Fibroblast of skin of back (primary cell): ENCODE measurements around the gene OR6C6. TPM values are rescaled to one million over a fixed set of nuclear protein-coding genes. Genes with fewer than 3 reads are reported as not detected.
"Not testable (repeated sequence)": the region's sequence is repeated elsewhere in the genome, so short reads cannot be mapped to it uniquely, and the experiment has no call there.

Experiments
- DNase-seq: peaks from one replicate; pipeline ENCODE4 v3.0.0-alpha.2; 2013
- polyA plus RNA-seq, 2 experiments: library from polyadenylated mRNA; unstranded; fragments of 120-200 nt; gene quantifications; one replicate each; pipeline ENCODE4 v1.2.1, GENCODE V29; 2013; ENCODE audit not compliant: insufficient read length in 2 of 2

OR6C6 gene
- polyA plus RNA-seq (2013, experiment 1 of 2; ENCODE audit: insufficient read length): not detected
- polyA plus RNA-seq (2013, experiment 2 of 2; ENCODE audit: insufficient read length): not detected

- no peak for DNase-seq
These were observed at the start of gene OR6C6 for GRCh38 chr12:55296469-55296868. OR6C6 (minus strand) TSS chr12:55296569; CDS start chr12:55295232, 1,337 bp downstream.

GRCh38 chr12:55336002-55336401, 39.6 kb upstream of the OR6C6 start:
- DNase-seq: no peak

GRCh38 chr12:55330446-55330845, 34.1 kb upstream of the OR6C6 start, which contains the start of gene OR6C3:
OR6C3 (plus strand) TSS chr12:55330746; CDS start chr12:55331701, 955 bp downstream.
- no peak for DNase-seq

GRCh38 chr12:55325801-55326200, 29.4 kb upstream of the OR6C6 start:
- not testable (repeated sequence) for DNase-seq

GRCh38 chr12:55320201-55320600, 23.8 kb upstream of the OR6C6 start:
- DNase-seq: no peak

- no peak for DNase-seq
These were observed 17.7 kb upstream of the OR6C6 start, which contains the start of gene OR6C1 for GRCh38 chr12:55314043-55314442. OR6C1 (plus strand) TSS chr12:55314343; CDS start chr12:55320600, 6,257 bp downstream.

- no peak for DNase-seq
These were observed 6.4 kb downstream of the OR6C6 start for GRCh38 chr12:55289999-55290398.

GRCh38 chr12:55280991-55281390, 15.4 kb downstream of the OR6C6 start:
- no peak for DNase-seq

GRCh38 chr12:55258303-55258702, 38.1 kb downstream of the OR6C6 start:
- DNase-seq: no peak

- no peak for DNase-seq
These were observed 39.5 kb downstream of the OR6C6 start for GRCh38 chr12:55256831-55257230.

- no peak for DNase-seq
These were observed 43.1 kb downstream of the OR6C6 start for GRCh38 chr12:55253281-55253680.

- DNase-seq: no peak
These were observed 45.4 kb downstream of the OR6C6 start for GRCh38 chr12:55250944-55251343.

GRCh38 chr12:55246159-55246558, 50.2 kb downstream of the OR6C6 start:
- no peak for DNase-seq

GRCh38 chr12:55244309-55244708, 52.1 kb downstream of the OR6C6 start, which contains the start of gene OR6C74:
OR6C74 (plus strand) TSS chr12:55244609; CDS start chr12:55247288, 2,679 bp downstream.
- DNase-seq: no peak
